AG08395 (cell line): Measurements from ENCODE around the gene SAAL1.

Experiments used
- DNase-seq: peaks from one replicate; pipeline ENCODE4 v3.0.0; 2012; ENCODE audit warnings: mixed read lengths, low spot score

Gene SAAL1

DNA sequence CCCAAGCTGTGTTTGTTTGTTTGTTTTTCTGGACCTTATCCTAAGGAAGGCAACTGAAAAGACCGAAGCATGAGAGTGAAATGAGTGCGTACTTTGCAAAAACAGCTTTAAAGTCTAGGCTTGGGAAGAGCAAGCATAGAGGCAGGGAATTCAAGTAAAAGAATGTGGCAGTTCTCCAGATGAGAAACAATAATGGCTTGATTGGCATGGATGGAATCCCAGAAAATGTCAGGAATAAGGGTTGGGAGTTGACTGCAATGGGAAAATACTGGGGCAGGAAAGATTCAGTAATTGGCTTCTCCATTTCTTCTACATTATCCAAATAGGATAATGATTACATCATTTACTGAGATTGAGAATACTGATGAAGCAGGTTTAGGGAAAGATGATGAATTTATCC, 17.5 kb downstream of the SAAL1 start:
- no peak for DNase-seq

DNA sequence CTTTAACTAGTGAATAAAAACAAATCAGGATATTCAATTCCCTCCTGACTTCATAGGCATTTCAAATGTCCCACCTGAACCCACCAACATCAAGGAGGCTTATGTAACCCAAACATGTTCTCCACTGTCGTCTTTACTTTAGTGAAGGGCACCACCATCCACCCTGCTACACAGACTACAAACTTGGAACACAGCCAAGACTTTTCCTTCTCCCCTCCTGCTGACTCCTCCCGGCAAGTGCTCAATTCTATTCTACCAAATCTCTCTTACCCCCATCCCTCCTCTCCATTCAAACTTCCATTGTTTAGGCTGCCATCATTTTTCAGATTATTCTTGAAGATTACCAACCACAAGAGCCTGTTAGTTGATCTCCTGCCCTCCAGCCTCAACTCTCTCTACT, 24.3 kb downstream of the SAAL1 start:
- DNase-seq = no peak

DNA sequence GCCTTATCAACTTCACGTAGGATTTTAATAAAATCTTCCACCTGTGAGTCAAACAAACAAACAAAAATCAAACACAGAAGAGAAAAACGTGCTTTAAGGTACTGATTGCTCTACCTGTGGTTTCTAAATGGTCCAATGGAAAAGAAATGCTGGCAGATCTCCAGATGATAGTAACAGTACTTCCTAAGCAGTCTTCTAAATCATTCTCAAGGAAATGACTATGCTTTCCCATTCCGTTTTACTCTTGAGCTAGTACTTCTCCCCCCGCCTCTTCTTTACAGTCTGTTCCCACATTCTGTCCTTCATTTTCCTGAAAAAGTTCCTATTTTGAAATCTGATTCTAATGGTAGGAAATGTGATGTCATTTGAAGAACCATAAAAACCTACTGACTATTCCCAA, 25.4 kb downstream of the SAAL1 start:
- no peak for DNase-seq

GRCh38 chr11:18078909-18079308, 27.0 kb downstream of the SAAL1 start:
- DNase-seq = no peak

- DNase-seq = no peak
Observed at GRCh38 chr11:18075444-18075843, 30.4 kb downstream of the SAAL1 start.

DNA sequence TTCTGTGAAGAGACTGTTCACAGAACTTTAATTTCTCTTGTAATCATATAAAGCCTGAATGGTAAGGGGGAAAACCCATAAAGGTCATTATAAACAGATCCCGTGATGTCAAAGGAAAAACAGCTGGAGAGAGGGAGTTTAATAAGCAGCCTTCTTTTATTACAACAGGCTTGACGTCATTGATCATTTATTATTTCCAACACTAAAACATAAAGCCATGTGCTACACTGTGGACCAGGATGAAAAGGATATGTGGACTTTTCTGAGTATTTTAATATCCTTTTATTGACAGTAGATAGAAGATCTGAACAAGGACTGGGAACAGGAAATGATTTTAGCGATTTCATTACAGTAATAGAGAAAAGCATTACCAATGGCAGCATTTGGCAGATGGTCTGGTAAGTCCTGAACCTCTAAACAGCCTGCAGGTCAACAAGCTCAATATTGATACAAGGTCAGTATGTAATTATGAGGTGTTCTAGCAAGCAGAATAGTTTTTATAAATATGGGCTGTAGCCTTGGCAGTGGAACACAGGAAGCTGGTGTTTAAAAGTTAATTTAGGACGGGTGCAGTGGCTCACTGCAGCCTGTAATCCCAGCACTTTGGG, 34.7 kb downstream of the SAAL1 start:
- DNase-seq = no peak

DNA sequence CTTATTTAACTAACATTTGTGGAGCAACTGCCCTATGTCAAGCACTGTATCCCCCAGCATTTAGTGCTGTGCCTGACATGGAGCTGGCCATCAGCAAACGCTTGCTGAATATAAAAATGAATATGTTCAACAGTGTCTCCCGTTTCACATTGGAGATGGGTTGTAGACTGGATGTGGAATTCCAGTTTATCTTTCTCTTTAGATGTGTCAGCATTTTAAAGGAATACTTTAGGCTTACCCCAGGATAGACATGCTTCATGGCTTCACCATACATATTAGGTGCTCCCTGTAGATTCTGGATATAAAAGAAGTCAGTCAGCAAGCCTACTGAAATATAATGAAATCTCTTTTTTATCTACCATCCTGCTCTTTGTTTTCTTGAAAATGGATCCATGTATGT, 38.5 kb downstream of the SAAL1 start:
- no peak for DNase-seq

- peak; percentile 31 for DNase-seq
Observed at GRCh38 chr11:18066626-18067025, 39.3 kb downstream of the SAAL1 start.

DNA sequence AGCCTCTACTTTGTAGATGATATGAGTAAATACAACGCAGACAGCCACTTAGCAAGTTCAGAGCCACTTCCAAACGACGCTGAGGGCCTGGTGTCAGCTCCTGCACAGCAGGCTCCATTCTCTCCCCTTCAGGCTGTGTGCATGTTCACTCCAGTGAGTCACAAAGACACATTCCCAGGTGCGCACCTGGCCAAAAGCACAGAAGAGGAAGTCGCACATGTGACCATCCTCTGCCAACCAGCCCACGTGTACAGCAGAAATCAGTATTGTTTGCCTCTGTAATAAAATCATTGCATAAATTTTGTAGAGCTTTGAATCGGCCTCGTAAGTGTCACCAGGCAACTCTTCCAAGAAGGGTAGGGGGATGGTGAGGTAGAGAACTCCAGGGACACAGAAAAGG, 40.3 kb downstream of the SAAL1 start:
- no peak for DNase-seq

DNA sequence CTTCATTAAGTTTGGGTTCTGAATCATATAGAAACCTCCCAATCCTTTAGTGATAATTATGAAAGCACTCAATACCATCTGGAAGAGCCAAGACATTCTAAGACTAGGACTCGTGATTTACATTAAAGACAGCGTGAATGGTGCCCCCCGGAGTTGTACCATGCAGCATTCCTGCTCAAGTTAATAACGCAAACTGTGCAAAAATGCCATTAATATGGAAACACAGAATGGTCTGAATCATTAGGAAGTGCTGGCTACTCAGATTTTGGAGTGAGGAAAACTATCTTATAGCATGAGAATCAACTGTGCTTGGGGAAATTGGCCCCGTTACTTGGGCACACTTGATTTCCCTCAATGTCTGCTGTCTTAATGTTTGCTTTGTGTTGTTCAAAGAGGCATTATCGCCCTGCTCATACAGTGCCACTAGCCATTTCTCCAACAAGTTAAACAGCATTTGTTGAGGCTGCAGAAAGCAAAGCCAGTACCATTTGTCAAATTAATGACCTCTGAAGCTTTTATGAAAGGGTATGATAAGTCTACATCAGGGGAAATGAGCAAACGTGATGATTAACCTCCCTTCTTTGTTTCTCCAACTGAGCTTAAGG, 41.3 kb downstream of the SAAL1 start:
- DNase-seq = no peak

- DNase-seq = no peak
Observed at GRCh38 chr11:18063862-18064434, 41.9 kb downstream of the SAAL1 start.

DNA sequence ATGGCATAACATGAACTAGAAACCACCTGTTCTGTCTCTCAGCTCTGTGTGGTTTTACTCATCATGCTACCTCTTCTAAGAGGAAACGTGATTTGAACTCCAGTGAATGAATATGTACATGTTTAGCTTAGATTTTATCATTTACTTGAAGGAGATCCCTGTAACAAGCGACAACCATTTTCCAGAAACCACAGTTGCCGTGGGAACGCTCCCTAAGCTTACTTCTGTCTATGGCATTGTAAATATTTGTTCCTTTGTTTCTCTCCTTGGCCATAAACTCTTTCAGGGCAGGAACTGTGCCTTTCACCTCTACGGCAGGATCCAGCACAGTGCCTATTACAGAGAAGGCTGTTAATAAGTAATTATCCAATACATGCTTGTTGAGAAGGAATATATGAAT, 42.8 kb downstream of the SAAL1 start:
- no peak for DNase-seq

DNA sequence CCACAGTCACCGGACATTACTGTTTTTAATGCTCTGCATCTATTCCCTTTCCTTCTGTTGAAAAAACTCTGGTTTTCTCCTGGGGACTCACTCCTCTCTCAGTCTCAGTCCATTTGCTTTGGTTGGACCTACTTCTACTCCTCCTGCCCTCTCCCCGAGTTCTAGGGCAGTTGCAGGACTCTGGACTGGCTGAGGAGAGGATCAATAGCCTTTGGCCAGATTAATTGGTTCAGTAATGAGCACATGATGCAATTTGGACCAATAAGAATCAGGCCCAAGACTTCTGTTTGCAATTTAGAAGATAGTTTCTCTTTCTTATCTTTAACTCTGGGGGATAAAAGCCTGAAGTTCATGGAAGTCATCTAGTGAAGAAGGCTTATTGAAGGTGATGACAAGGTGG, 44.5 kb downstream of the SAAL1 start:
- no peak for DNase-seq

GRCh38 chr11:18056561-18057181, 49.2 kb downstream of the SAAL1 start:
- DNase-seq = no peak

DNA sequence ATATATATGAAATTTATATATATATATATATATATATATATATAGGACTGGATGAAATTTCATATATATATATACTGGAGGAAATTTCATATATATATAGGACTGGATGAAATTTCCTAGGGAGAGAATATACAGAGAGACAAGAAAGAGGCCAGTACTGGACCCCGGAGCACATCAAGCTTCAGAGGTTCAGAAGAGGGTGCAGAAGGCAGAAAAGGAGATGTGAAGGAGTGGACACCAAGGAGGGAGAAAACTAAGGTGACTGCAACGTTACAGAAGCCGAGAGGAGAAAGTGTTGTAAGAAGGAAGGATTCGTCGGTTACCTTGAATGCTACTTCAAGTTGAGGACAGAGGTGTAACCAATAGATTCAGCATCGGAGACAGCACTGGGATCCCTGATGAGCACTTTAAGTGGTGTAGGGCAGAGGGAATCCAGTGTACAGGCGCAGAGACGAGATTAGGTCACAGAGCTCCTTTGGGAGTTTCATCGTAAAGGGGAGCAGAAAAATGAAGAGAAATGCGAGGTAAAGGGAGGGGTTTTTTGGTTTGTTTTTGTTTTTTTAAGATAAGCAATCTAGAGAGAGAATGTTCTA, 51.3 kb downstream of the SAAL1 start:
- no peak for DNase-seq

- no peak for DNase-seq
Observed at GRCh38 chr11:18050848-18051247, 55.0 kb downstream of the SAAL1 start.

DNA sequence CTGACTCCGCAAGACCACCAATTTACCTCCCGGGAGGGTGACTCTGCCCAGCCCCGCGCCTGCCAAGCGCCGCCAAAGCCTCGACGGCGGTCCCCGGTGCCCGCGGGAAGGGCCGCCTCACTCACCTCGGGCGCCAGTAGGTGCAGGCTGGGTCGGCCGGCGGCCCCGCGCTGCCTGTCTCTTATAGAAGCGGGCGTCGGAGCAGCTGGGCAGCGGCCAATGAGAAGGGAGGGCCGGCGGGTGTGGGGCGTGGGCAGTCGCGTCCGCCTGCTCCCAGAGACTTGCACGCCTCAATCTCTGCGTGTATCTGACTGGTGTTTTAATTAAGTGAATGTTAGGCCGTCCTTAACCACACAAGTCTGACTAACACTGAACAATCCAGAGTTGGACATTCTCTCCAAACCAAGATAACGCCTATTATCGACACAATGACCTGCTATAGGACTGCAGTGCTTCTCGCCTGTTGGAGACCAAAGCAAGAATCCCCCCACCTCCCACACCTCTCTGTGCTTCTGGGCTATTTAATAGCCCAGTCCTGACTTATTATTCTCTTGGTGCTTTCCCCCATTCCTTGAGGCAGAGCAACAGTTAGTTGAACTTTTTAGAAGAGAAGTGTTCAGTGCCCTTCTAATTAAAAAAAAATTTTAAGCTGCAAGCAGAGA, 59.6 kb downstream of the SAAL1 start, which contains the start of gene TPH1:
TSS of gene TPH1 (minus strand) at position 154 of the 662 bp plus-strand sequence. CDS start 5,507 bp downstream, outside the sequence.
- peak; percentile 21 for DNase-seq

GRCh38 chr11:18036456-18036855, 69.4 kb downstream of the SAAL1 start:
- DNase-seq = no peak
